Endothelial cell of umbilical vein (primary cell): ENCODE data around the gene PACSIN2. TPM values are rescaled to one million over a fixed set of nuclear protein-coding genes. Genes with fewer than 3 reads are reported as not detected.

Experiments
- BruUV-seq: library from RNA; stranded (reverse); fragments of 400-500 nt; replicated peaks from 2 replicates; lab custom pipeline; 2021; lab: Mats Ljungman, UMichigan
- CTCF ChIA-PET: fragments of 300-600, 350-600 bp; sonication (Branson Sonifier 250); formaldehyde crosslinking; loops from one replicate; lab custom pipeline; 2021; ENCODE audit warnings: antibody characterized with exemption, inconsistent platforms; lab: Charles Lee
- POLR2A ChIA-PET: fragments of 300-600, 350-600 bp; sonication (Branson Sonifier 250); formaldehyde crosslinking; loops from one replicate; lab custom pipeline; 2021; ENCODE audit warnings: antibody characterized with exemption, inconsistent platforms; lab: Charles Lee
- DNase-seq: peaks from one replicate; pipeline ENCODE4 v3.0.0-alpha.2; 2011; ENCODE audit warnings: low read depth, low spot score
- FAIRE-seq: peaks from 2 replicates; lab custom pipeline; 2011; peaks lifted over from hg19 to GRCh38; lab: Jason Lieb, UNC
- H2AFZ ChIP-seq: 2 replicates; pipeline ENCODE4 v1.6.0; 2012; ENCODE audit warnings: low read depth, low read length, control low read depth, inconsistent platforms
- H3K27ac ChIP-seq: 2 replicates; pipeline ENCODE4 v1.5.1; 2011; ENCODE audit warnings: low read depth, mild to moderate bottlenecking, control low read depth, low read length, moderate library complexity; ENCODE audit not compliant: insufficient read depth
- H3K27me3 ChIP-seq, 2 experiments: 2 replicates each; pipeline versions ENCODE4 v1.6.0 to v1.6.1; 2011; ENCODE audit warnings: low read length in 2 of 2, mixed read lengths in 1 of 2; ENCODE audit not compliant: control insufficient read depth in 2 of 2, insufficient read depth in 2 of 2
- H3K36me3 ChIP-seq, 2 experiments: 2 replicates in 1 of 2; 3 replicates in 1 of 2; pipeline ENCODE4 v1.5.1; 2011; ENCODE audit warnings: low read length in 2 of 2, mild to moderate bottlenecking in 1 of 2, moderate library complexity in 1 of 2; ENCODE audit not compliant: control insufficient read depth in 2 of 2, insufficient read depth in 2 of 2; ENCODE audit errors: extremely low read depth in 1 of 2
- H3K4me1 ChIP-seq: 3 replicates; pipeline ENCODE4 v1.5.1; 2011; ENCODE audit warnings: mild to moderate bottlenecking, low read length; ENCODE audit not compliant: control insufficient read depth, insufficient read depth; ENCODE audit errors: extremely low read depth
- H3K4me2 ChIP-seq: 2 replicates; pipeline ENCODE4 v1.6.1; 2011; ENCODE audit warnings: low read length, control low read depth, mixed read lengths; ENCODE audit not compliant: insufficient read depth
- H3K4me3 ChIP-seq, 3 experiments: fragments of 200-600 bp in 1 of 3; sonication (generic), shearing (Covaris generic) in 1 of 3; replicated peaks in 1 of 3; 2 replicates each; pipeline ENCODE4 v1.5.1; 2011 to 2016; ENCODE audit warnings: control low read depth in 3 of 3, low read length in 3 of 3, mild to moderate bottlenecking in 2 of 3, inconsistent platforms in 1 of 3, low read depth in 1 of 3, moderate library complexity in 1 of 3; ENCODE audit not compliant: insufficient read depth in 1 of 3
- H3K79me2 ChIP-seq: 2 replicates; pipeline ENCODE4 v1.6.0; 2012; ENCODE audit warnings: low read length, inconsistent platforms; ENCODE audit not compliant: control insufficient read depth, insufficient read depth
- H3K9ac ChIP-seq: replicated peaks from 2 replicates; pipeline ENCODE3; 2011; ENCODE audit warnings: low read length, control low read depth; ENCODE audit not compliant: insufficient read depth; ENCODE audit errors: extremely low read depth
- H3K9me1 ChIP-seq: replicated peaks from 3 replicates; pipeline ENCODE4 v1.6.0; 2011; ENCODE audit warnings: mild to moderate bottlenecking, low read length; ENCODE audit not compliant: control insufficient read depth, insufficient read depth; ENCODE audit errors: extremely low read depth
- H3K9me3 ChIP-seq: replicated peaks from 2 replicates; pipeline ENCODE4 v1.5.1; 2012; ENCODE audit warnings: low read length, inconsistent platforms; ENCODE audit not compliant: control insufficient read depth, insufficient read depth
- H4K20me1 ChIP-seq: replicated peaks from 2 replicates; pipeline ENCODE3; 2011; ENCODE audit warnings: mild to moderate bottlenecking, low read length; ENCODE audit not compliant: control insufficient read depth, insufficient read depth; ENCODE audit errors: extremely low read depth
- EZH2 ChIP-seq: IDR thresholded peaks from 2 replicates; pipeline ENCODE4 v1.6.1; 2012; ENCODE audit warnings: borderline replicate concordance, low read depth, mild to moderate bottlenecking, moderate library complexity, low read length, inconsistent platforms; ENCODE audit not compliant: severe bottlenecking
- FOS ChIP-seq: IDR thresholded peaks from 2 replicates; pipeline ENCODE4 v1.6.1; 2011; ENCODE audit warnings: mild to moderate bottlenecking, low read length, moderate library complexity, borderline replicate concordance; ENCODE audit not compliant: insufficient read depth
- GATA2 ChIP-seq: IDR thresholded peaks from 2 replicates; pipeline ENCODE4 v1.7.0; 2011; ENCODE audit warnings: low read depth, mild to moderate bottlenecking, moderate library complexity, mixed read lengths, low read length; ENCODE audit not compliant: insufficient read length, insufficient read depth
- JUN ChIP-seq: IDR thresholded peaks from 2 replicates; pipeline ENCODE4 v1.6.1; 2011; ENCODE audit warnings: borderline replicate concordance, low read depth; ENCODE audit not compliant: insufficient read length, insufficient read depth
- POLR2A ChIP-seq: IDR thresholded peaks from 2 replicates; pipeline ENCODE4 v1.6.1; 2012; ENCODE audit warnings: low read depth, mild to moderate bottlenecking, control low read depth, low read length
- POLR2AphosphoS5 ChIP-seq: IDR thresholded peaks from 2 replicates; pipeline ENCODE4 v1.6.1; 2012; ENCODE audit warnings: low read depth, mild to moderate bottlenecking, control low read depth, low read length, moderate library complexity; ENCODE audit not compliant: insufficient read depth
- dilution Hi-C: fragments of 300-500 bp; cut with MboI; formaldehyde crosslinking; loops from one replicate; pipeline ENCODE4 v1.15.0; 2019; ENCODE audit warnings: low sequenced_read_pairs; ENCODE audit not compliant: extremely low pct_ligation_motif_present
- intact Hi-C: fragments of 100-400 bp; cut with micrococcal nuclease; formaldehyde crosslinking; loops from one replicate; pipeline ENCODE4 v1.10.0; 2022
- polyA plus RNA-seq, 4 experiments: library from polyadenylated mRNA; depleted of rRNA in 3 of 4; stranded (reverse) in 3 of 4; unstranded in 1 of 4; fragments of >200 nt; gene quantifications; 2 replicates each; pipeline versions ENCODE4 v1.2.1 to v1.2.3, GENCODE V29; 2011 to 2012; ENCODE audit warnings: missing spikeins in 1 of 4
- total RNA-seq: library from RNA; stranded (reverse); gene quantifications from 2 replicates; pipeline ENCODE4 v1.2.3, GENCODE V29; 2021
- TF ChIP-seq, protein P1 (sequence below), 2 donors: IDR thresholded peaks; 1 replicate in 1 of 2; 2 replicates in 1 of 2; pipeline ENCODE4 v1.5.1; 2011; ENCODE audit warnings: low read length in 2 of 2, mild to moderate bottlenecking in 2 of 2, moderate library complexity in 2 of 2, control low read depth in 1 of 2, inconsistent platforms in 1 of 2, low read depth in 1 of 2; ENCODE audit not compliant: insufficient read depth in 1 of 2; ENCODE audit errors: extremely low read depth in 1 of 2
- TF ChIP-seq, protein P2 (sequence below): IDR thresholded peaks from 2 replicates; pipeline ENCODE4 v1.6.1; 2011; ENCODE audit not compliant: insufficient read depth, insufficient read length

The PACSIN2 gene
- total and polyA plus RNA-seq, 2 donors (not counting 3 experiments of a cell fraction or from before 2014, with no cell fraction given) = 46.2 to 64.5 TPM

DNA sequence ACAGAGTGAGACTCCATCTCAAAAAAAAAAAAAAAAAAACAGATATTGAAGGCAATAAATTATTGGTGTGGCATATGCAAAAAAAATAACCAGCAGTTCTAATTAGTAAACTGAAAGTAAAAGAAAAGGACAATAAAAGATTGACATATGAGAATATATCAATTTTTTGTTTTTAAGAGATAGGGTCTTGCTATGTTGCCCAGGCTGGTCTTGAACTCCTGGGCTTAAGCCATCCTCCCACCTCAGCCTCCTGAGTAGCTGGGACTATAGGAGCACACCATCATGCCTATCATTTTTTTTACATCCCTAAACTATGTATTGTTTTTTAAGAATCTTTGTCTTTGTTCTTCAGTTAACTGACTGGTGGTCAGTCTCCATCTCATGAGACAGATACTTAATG is 31.5 kb downstream of the PACSIN2 start:
- POLR2A ChIA-PET = no interaction called here
- Histone ChIP-seq H3K9me1 (no peaks in the 10 kb centered on the region), H3K4me2 (no peak overlapping the region), H3K36me3 (no peaks in the 10 kb centered on the region), H4K20me1 (no peaks in the 10 kb centered on the region), H3K9ac (no peak overlapping the region), H3K27ac (no peak overlapping the region), H3K4me1 (peaks cover 7% of the 10 kb centered on the region), H3K27me3 (no peaks in the 10 kb centered on the region), H3K4me3 (no peak overlapping the region), H3K9me3 (no peaks in the 10 kb centered on the region), H3K79me2 (peaks cover 31% of the 10 kb centered on the region), H2AFZ (no peak overlapping the region)
- TF ChIP-seq FOS = no peak
- no peak for TF ChIP-seq JUN
- TF ChIP-seq, protein P1, sequence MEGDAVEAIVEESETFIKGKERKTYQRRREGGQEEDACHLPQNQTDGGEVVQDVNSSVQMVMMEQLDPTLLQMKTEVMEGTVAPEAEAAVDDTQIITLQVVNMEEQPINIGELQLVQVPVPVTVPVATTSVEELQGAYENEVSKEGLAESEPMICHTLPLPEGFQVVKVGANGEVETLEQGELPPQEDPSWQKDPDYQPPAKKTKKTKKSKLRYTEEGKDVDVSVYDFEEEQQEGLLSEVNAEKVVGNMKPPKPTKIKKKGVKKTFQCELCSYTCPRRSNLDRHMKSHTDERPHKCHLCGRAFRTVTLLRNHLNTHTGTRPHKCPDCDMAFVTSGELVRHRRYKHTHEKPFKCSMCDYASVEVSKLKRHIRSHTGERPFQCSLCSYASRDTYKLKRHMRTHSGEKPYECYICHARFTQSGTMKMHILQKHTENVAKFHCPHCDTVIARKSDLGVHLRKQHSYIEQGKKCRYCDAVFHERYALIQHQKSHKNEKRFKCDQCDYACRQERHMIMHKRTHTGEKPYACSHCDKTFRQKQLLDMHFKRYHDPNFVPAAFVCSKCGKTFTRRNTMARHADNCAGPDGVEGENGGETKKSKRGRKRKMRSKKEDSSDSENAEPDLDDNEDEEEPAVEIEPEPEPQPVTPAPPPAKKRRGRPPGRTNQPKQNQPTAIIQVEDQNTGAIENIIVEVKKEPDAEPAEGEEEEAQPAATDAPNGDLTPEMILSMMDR (IDR thresholded peaks at IDR 0.05; ENCODE audit: extremely low read depth in 1 of 2, insufficient read depth in 1 of 2, low read depth in 1 of 2, low read length in 2 of 2) = no peak
- TF ChIP-seq, protein P2, sequence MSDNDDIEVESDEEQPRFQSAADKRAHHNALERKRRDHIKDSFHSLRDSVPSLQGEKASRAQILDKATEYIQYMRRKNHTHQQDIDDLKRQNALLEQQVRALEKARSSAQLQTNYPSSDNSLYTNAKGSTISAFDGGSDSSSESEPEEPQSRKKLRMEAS = no peak
- no peak for TF ChIP-seq POLR2AphosphoS5
- no peak for TF ChIP-seq GATA2
- TF ChIP-seq POLR2A = no peak
- no peak for TF ChIP-seq EZH2
- intact Hi-C loops (no loop called here), dilution Hi-C loops (no loop called here)
- DNase-seq (no peak), FAIRE-seq (no peak)
- CTCF ChIA-PET = no interaction called here
- no TSS peak for BruUV-seq
